Endodermal cell (in vitro differentiated cells): Measurements from ENCODE around the gene CMTM3. TPM values are rescaled to one million over a fixed set of nuclear protein-coding genes. Genes with fewer than 3 reads are reported as not detected.
A peak's percentile ranks its signal among the peaks of the same experiment; 100 is the strongest.
"Not testable (repeated sequence)": the region's sequence is repeated elsewhere in the genome, so short reads cannot be mapped to it uniquely, and the experiment has no call there.

Source experiments
- DNase-seq: peaks from one replicate; pipeline ENCODE4 v3.0.0-alpha.2; 2017
- H3K27ac ChIP-seq: 2 replicates; pipeline ENCODE4 v1.5.1; 2013; ENCODE audit warnings: mild to moderate bottlenecking, low read depth, low read length, moderate library complexity
- H3K27me3 ChIP-seq: 2 replicates; pipeline ENCODE4 v1.6.1; 2013; ENCODE audit warnings: mild to moderate bottlenecking, low read length, moderate library complexity; ENCODE audit not compliant: insufficient read depth, control insufficient read depth, poor library complexity, severe bottlenecking
- H3K36me3 ChIP-seq: 2 replicates; pipeline ENCODE4 v1.7.0; 2013; ENCODE audit warnings: mild to moderate bottlenecking, low read length, moderate library complexity; ENCODE audit not compliant: control insufficient read depth, insufficient read depth
- H3K4me1 ChIP-seq: one replicate; pipeline ENCODE4 v1.7.0; 2013; ENCODE audit warnings: low read length; ENCODE audit not compliant: control insufficient read depth, insufficient read depth
- H3K4me3 ChIP-seq: 2 replicates; pipeline ENCODE4 v1.5.1; 2013; ENCODE audit warnings: mild to moderate bottlenecking, low read length, moderate library complexity
- H3K9ac ChIP-seq: 2 replicates; pipeline ENCODE4 v1.6.1; 2013; ENCODE audit warnings: mild to moderate bottlenecking, low read length, moderate library complexity; ENCODE audit not compliant: poor library complexity, severe bottlenecking; ENCODE audit errors: extremely low read depth
- H3K9me3 ChIP-seq: 2 replicates; pipeline ENCODE4 v1.6.1; 2013; ENCODE audit warnings: mild to moderate bottlenecking, low read length, moderate library complexity; ENCODE audit not compliant: control insufficient read depth
- H3K27ac Mint-ChIP-seq: 2 replicates; pipeline ENCODE4 v1.8.0; 2020; ENCODE audit warnings: mixed read lengths
- H3K27me3 Mint-ChIP-seq: 2 replicates; pipeline ENCODE4 v1.8.0; 2021; ENCODE audit warnings: mild to moderate bottlenecking, mixed read lengths; ENCODE audit not compliant: insufficient read depth
- H3K36me3 Mint-ChIP-seq: 2 replicates; pipeline ENCODE4 v1.8.0; 2020; ENCODE audit warnings: low read depth, mixed read lengths
- H3K4me1 Mint-ChIP-seq: 2 replicates; pipeline ENCODE4 v1.8.0; 2020; ENCODE audit warnings: mixed read lengths
- H3K4me3 Mint-ChIP-seq: 2 replicates; pipeline ENCODE4 v1.8.0; 2020; ENCODE audit warnings: mild to moderate bottlenecking, moderate library complexity, mixed read lengths
- H3K9me3 Mint-ChIP-seq: 2 replicates; pipeline ENCODE4 v1.8.0; 2020; ENCODE audit warnings: mild to moderate bottlenecking, mixed read lengths
- WGBS, 2 experiments: methylation state at CpG; one replicate each; pipeline versions ENCODE4 v1.1.5 to v1.1.7; 2013; ENCODE audit warnings: missing lambda C conversion rate in 2 of 2, mixed read lengths in 1 of 2; ENCODE audit not compliant: insufficient coverage in 1 of 2, insufficient read length in 1 of 2; 5-methylcytosine and 5-hydroxymethylcytosine counted together
- total RNA-seq, 2 donors: library from RNA; stranded (reverse); fragmentation: NEBNext Ultra II Directional in 1 of 2; extraction: Animal tissue kit (Norgen Biotek cat#: 25700) in 1 of 2; gene quantifications; 2 replicates in 1 of 2; 3 replicates in 1 of 2; pipeline ENCODE4 v1.2.1, GENCODE V29; 2021
- TF ChIP-seq, protein P1 (sequence below): fragments of 200-600 bp; sonication (generic); conservative IDR thresholded peaks from 2 replicates; pipeline ENCODE4 v1.5.0; 2021; ENCODE audit warnings: antibody characterized with exemption, mild to moderate bottlenecking

The CMTM3 gene
- total RNA-seq, 2 donors from 2014 or later, result 44.2 to 48.5 TPM

DNA sequence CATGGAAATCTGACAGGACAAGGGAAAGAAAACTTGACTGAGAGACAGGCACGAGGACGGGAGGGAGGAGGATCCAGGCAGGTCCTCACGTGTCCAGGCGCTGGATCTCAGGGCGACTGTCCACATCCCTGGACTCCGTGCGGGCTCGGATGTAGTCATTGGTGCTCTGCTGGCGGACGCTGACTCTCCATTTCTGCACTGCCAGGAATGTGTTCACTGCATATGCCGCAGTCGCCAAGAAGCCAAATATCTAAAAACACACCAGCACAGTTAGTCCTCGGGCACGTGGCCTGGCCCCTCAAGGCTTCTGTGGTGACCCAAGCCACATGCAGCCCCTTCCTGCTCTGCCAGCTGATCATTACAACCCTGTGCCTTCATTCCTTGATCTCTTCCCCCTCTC lies 17.5 kb downstream of the CMTM3 start:
- H3K4me1 ChIP-seq, result peaks cover 49% of the 10 kb centered on the region
- no peaks in the 10 kb centered on the region for H3K27me3 ChIP-seq
- WGBS, 2 experiments, result 94 to 99% methylated on average over 14 of the region's 14 CpGs
- DNase-seq, result no peak
- Mint-ChIP-seq H3K36me3 (peaks cover 29% of the 10 kb centered on the region), H3K4me3 (no peak overlapping the region), H3K4me1 (peaks cover 71% of the 10 kb centered on the region), H3K27me3 (no peaks in the 10 kb centered on the region), H3K27ac (no peak overlapping the region), H3K9me3 (no peaks in the 10 kb centered on the region)
- H3K4me3 ChIP-seq, result no peak overlapping the region
- no peak overlapping the region for H3K9ac ChIP-seq
- H3K9me3 ChIP-seq, result no peaks in the 10 kb centered on the region
- peaks cover 50% of the 10 kb centered on the region for H3K36me3 ChIP-seq
- TF ChIP-seq, protein P1, sequence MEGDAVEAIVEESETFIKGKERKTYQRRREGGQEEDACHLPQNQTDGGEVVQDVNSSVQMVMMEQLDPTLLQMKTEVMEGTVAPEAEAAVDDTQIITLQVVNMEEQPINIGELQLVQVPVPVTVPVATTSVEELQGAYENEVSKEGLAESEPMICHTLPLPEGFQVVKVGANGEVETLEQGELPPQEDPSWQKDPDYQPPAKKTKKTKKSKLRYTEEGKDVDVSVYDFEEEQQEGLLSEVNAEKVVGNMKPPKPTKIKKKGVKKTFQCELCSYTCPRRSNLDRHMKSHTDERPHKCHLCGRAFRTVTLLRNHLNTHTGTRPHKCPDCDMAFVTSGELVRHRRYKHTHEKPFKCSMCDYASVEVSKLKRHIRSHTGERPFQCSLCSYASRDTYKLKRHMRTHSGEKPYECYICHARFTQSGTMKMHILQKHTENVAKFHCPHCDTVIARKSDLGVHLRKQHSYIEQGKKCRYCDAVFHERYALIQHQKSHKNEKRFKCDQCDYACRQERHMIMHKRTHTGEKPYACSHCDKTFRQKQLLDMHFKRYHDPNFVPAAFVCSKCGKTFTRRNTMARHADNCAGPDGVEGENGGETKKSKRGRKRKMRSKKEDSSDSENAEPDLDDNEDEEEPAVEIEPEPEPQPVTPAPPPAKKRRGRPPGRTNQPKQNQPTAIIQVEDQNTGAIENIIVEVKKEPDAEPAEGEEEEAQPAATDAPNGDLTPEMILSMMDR, result no peak
- no peak overlapping the region for H3K27ac ChIP-seq

DNA sequence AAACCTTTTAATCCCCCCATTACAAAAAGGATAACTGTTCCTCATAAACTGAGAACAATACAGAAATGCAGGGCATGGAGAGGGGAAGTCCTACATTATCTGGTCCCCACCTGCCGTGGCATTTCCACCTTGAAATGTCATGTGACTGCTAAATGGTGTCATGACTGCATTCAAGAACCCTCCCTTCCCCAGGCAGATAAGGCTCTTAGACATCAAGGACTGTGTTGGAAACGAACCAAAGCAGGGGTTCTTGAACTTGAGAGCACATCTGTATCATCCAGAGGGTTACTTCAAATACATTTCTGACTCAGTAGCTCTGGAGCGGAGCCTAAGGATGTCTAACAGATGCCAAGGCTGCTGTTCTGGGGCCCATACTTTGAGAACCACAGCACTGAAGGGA lies 18.4 kb downstream of the CMTM3 start:
- Histone ChIP-seq H3K4me1 (peaks cover 45% of the 10 kb centered on the region), H3K9ac (no peak overlapping the region), H3K27ac (no peak overlapping the region), H3K36me3 (peaks cover 54% of the 10 kb centered on the region), H3K4me3 (peak overlapping the region; percentile 7), H3K27me3 (no peaks in the 10 kb centered on the region), H3K9me3 (no peaks in the 10 kb centered on the region)
- no peak overlapping the region for H3K4me3 Mint-ChIP-seq
- no peak overlapping the region for H3K27ac Mint-ChIP-seq
- H3K4me1 Mint-ChIP-seq, result peaks cover 63% of the 10 kb centered on the region
- no peaks in the 10 kb centered on the region for H3K27me3 Mint-ChIP-seq
- DNase-seq, result peak; percentile 50
- H3K9me3 Mint-ChIP-seq, result no peaks in the 10 kb centered on the region
- TF ChIP-seq, protein P1, result no peak
- 74 to 100% methylated on average over 3 of the region's 3 CpGs for WGBS, 2 experiments
- peaks cover 33% of the 10 kb centered on the region for H3K36me3 Mint-ChIP-seq

DNA sequence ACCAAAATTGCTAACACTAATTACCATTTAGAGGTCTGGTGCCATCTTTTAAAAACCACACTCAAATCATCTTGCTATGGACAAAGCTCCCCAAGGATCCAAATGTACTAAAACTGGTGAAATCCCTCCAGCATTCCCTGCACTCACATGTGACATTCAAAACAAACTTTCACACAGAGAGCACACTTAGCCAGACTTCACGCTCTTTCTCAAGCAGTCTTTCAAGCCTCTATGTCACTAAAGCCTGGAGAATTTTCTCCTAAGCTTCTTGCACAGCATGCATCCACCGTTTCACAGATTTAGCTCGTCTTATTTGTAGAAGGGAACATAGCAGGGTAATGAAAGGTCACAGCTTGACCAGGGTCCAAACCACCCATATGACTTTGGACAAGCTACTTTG lies 19.3 kb downstream of the CMTM3 start:
- Histone ChIP-seq H3K9ac (no peak overlapping the region), H3K36me3 (peaks cover 50% of the 10 kb centered on the region), H3K4me1 (peaks cover 40% of the 10 kb centered on the region), H3K27ac (no peak overlapping the region), H3K9me3 (no peaks in the 10 kb centered on the region), H3K27me3 (no peaks in the 10 kb centered on the region), H3K4me3 (peak overlapping the region; percentile 7)
- peak overlapping the region; percentile 53 for H3K27ac Mint-ChIP-seq
- no peaks in the 10 kb centered on the region for H3K9me3 Mint-ChIP-seq
- H3K27me3 Mint-ChIP-seq, result no peaks in the 10 kb centered on the region
- peak; percentile 49 for DNase-seq
- WGBS, 2 experiments, result 78 to 80% methylated on average over 3 of the region's 3 CpGs
- H3K4me3 Mint-ChIP-seq, result no peak overlapping the region
- H3K36me3 Mint-ChIP-seq, result peaks cover 36% of the 10 kb centered on the region
- H3K4me1 Mint-ChIP-seq, result peaks cover 54% of the 10 kb centered on the region
- TF ChIP-seq, protein P1, result no peak

DNA sequence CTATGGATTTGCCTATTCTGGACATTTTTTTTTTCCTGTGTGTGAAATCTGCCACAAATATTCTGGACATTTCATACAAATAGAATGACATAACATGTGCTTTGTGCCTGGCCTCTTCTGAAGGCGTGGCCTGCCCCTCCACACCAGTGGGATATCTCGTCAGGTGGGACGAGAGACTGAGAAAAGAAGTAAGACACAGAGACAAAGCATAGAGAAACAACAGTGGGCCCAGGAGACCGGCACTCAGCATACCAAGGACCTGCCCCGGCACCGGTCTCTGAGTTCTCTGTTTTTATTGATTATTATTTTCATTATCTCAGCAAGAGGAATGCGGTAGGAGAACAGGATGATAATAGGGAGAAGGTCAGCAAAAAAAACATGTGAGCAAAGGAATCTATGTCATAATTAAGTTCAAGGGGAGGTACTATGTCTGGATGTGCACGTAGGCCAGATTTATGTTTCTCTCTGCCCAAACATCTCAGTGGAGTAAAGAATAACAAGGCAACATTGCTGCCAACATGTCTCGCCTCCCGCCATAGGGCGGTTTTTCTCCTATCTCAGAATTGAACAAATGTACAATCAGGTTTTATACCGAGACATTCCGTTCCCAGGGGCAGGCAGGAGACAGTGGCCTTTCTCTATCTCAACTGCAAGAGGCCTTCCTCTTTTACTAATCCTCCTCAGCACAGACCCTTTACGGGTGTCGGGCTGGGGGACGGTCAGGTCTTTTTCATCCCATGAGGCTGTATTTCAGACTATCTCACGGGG lies 23.3 kb downstream of the CMTM3 start:
- WGBS, 2 experiments, result 94 to 97% methylated on average over 9 to 17 of the region's 17 CpGs

More for the DNA sequence above, 23.3 kb downstream of the CMTM3 start:
- not testable (repeated sequence) for H3K9me3 ChIP-seq, DNase-seq, H3K9ac ChIP-seq, H3K4me3 Mint-ChIP-seq, H3K4me3 ChIP-seq, H3K9me3 Mint-ChIP-seq, H3K27me3 ChIP-seq, H3K27ac Mint-ChIP-seq, H3K27ac ChIP-seq, H3K27me3 Mint-ChIP-seq
- Mint-ChIP-seq H3K36me3 (peaks cover 44% of the 10 kb centered on the region), H3K4me1 (peaks cover 15% of the 10 kb centered on the region)
- Histone ChIP-seq H3K4me1 (peaks cover 12% of the 10 kb centered on the region), H3K36me3 (peaks cover 42% of the 10 kb centered on the region)
